ENCODE data around the gene TTC39C.

Gene TTC39C

GRCh38 chr18:24014986-24015638, 558 bp downstream of the TTC39C start:
- DNase-seq (ENCODE audit: low read depth) = peak; percentile 76

GRCh38 chr18:24015639-24016631, 1.4 kb downstream of the TTC39C start:
- TF ChIP-seq POLR2A (IDR thresholded peaks at IDR 0.05; ENCODE audit: extremely low read depth, insufficient read length) = no peak
- no peak for TF ChIP-seq MAX (IDR thresholded peaks at IDR 0.05; ENCODE audit: low read depth, low read length)
- TF ChIP-seq CTCF (IDR thresholded peaks at IDR 0.05; ENCODE audit: low read depth, low read length) = no peak
- TF ChIP-seq MYC (IDR thresholded peaks at IDR 0.05; ENCODE audit: low read depth, low read length) = no peak
- peak overlapping the region; percentile 69 for H3K4me3 ChIP-seq (ENCODE audit: low read depth, low read length)
- DNase-seq (ENCODE audit: low read depth) = peak; percentile 34

More at GRCh38 chr18:24014986-24015638, 558 bp downstream of the TTC39C start:
- TF ChIP-seq MAX (IDR thresholded peaks at IDR 0.05; ENCODE audit: low read depth, low read length) (peak; percentile 47), CTCF (IDR thresholded peaks at IDR 0.05; ENCODE audit: low read depth, low read length) (no peak), MYC (IDR thresholded peaks at IDR 0.05; ENCODE audit: low read depth, low read length) (peak; percentile 53)
- H3K4me3 ChIP-seq (ENCODE audit: low read depth, low read length) = peak overlapping the region; percentile 69

GRCh38 chr18:24016643-24017042, 2.1 kb downstream of the TTC39C start:
- H3K4me3 ChIP-seq (ENCODE audit: low read depth, low read length) = peak overlapping the region; percentile 69
- TF ChIP-seq CTCF (IDR thresholded peaks at IDR 0.05; ENCODE audit: low read depth, low read length) = no peak
- TF ChIP-seq POLR2A (IDR thresholded peaks at IDR 0.05; ENCODE audit: extremely low read depth, insufficient read length) = no peak
- no peak for TF ChIP-seq MAX (IDR thresholded peaks at IDR 0.05; ENCODE audit: low read depth, low read length)
- TF ChIP-seq MYC (IDR thresholded peaks at IDR 0.05; ENCODE audit: low read depth, low read length) = no peak
- peak; percentile 30 for DNase-seq (ENCODE audit: low read depth)

GRCh38 chr18:24018299-24018886, 3.8 kb downstream of the TTC39C start:
- TF ChIP-seq MYC (IDR thresholded peaks at IDR 0.05; ENCODE audit: low read depth, low read length) (no peak), POLR2A (IDR thresholded peaks at IDR 0.05; ENCODE audit: extremely low read depth, insufficient read length) (no peak)
- no peak overlapping the region for H3K4me3 ChIP-seq (ENCODE audit: low read depth, low read length)
- DNase-seq (ENCODE audit: low read depth) = no peak

- no peak for DNase-seq (ENCODE audit: low read depth)
- TF ChIP-seq POLR2A (IDR thresholded peaks at IDR 0.05; ENCODE audit: extremely low read depth, insufficient read length) = no peak
- TF ChIP-seq CTCF (IDR thresholded peaks at IDR 0.05; ENCODE audit: low read depth, low read length) = no peak
- no peak for TF ChIP-seq MYC (IDR thresholded peaks at IDR 0.05; ENCODE audit: low read depth, low read length)
- no peak for TF ChIP-seq MAX (IDR thresholded peaks at IDR 0.05; ENCODE audit: low read depth, low read length)
- no peak overlapping the region for H3K4me3 ChIP-seq (ENCODE audit: low read depth, low read length)
These were observed 5.2 kb downstream of the TTC39C start for GRCh38 chr18:24019641-24020331.

Data from NB4 (cell line).